ENCODE results near the gene MYO19.
"Not testable (repeated sequence)": the region's sequence is repeated elsewhere in the genome, so short reads cannot be mapped to it uniquely, and the experiment has no call there.

Gene MYO19

DNA sequence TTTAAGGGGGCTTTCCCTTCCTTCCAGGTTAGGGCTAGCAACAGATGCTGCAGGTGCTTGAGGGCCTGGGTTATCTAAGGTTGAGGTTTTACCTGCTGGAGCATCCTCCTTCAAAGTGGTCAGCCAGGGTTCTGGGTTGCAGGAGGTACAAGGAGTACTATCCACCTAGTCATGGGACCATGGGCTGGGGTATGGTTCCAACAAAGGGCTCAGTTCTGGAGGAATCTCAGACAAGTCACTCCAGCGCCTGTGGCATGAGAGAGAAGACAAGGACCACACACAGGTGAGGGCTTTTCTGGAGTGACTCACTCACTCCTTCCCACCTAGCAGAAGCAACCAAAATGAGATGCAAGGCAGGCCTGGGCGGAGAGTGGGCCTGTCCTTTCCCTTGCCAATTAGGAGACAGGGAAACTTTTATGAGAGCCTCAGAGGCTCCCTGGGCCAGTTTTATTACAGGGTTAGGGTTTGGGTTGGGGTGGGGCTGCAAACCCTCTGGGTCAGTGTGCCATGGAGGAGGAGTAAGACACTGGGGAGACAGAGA, 2.2 kb downstream of the MYO19 start:
- DNase-seq = no peak

DNA sequence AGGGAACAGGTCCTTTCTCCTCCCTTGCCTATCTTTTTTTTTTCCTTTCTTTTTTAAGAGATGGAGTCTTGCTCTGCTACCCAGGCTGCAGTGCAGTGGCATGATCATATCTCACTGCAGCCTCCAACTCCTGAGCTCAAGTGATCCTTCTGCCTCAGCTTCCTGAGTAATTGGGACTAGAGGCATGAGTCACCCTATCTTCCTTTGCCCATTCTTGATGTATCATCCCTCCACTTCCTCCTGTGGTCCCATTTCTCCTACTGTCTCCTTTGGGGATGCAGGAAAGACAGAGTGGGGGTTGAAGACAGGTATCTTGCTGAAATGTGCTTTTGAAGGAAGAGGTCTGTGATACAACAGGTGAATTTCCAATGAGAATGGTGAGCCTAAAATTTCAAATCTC, 5.5 kb downstream of the MYO19 start:
- DNase-seq = peak in 1 of 56 donors; percentile 2

DNA sequence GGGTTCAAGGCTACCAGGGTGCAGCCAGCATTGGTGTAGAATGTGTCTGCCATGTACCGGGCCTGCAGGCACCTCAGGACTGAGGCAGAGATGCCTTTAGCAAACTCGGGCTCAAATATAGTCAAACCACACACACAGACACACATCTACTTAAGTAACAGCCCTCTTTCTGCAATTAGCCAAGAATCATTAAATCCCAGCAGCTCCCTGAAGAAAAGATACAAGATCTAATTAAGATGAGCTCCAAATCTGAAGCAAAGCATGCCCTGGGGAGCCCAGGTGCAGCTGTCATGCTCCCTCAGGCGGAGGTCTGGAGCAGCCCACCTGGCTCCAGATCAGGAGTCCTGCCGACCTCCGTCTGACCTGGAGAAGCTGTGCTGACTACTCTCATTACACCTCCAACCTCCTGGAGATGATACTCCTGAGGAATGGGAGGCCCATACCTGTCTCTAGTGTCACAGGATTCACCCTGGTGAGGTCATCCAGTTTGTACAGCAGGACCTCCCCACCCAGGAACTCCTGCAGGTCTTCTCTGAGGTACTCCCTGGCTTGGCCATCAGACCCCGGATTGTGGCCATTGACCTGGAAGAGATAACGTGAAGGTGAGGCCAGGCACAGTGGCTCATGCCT, 6.9 kb downstream of the MYO19 start:
- DNase-seq = no peak

DNA sequence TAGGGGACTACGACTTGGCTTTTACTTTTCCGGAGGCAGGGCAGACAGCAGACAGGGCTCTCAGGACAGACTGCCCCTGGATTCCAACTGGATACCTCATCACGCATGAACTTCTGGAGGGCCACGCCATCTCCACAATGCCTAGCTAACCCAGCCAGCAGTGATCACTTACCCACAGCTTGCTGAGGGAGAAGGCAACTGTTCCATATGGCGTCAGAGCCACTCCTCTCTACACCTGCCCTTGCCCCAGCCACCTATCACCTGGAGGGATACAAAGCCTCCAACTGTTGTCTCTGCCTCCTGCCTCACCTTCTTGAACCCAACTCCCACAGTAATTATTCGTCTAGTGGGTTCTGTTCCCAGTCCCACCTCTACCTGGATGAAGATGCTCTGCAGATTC, 8.8 kb downstream of the MYO19 start:
- no peak for DNase-seq

DNA sequence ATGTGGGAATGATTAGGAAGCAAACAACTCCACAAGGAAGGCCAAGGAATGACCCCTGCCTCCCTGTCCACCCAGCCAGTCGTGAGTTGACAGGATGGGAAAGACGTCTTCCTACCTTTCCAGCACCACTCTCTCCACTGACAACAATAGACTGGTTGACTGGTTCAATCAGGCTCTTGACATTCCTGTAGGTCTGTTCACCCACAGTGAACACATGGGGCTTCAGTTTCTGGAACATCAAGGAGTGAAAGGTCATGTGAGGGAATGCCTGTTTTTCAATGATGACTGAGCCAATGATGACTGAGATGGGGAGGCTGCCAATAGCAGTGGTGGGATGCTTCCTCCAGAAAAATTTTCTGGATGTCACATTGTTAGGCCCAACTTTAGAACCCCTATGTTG, 9.6 kb downstream of the MYO19 start:
- DNase-seq = no peak

DNA sequence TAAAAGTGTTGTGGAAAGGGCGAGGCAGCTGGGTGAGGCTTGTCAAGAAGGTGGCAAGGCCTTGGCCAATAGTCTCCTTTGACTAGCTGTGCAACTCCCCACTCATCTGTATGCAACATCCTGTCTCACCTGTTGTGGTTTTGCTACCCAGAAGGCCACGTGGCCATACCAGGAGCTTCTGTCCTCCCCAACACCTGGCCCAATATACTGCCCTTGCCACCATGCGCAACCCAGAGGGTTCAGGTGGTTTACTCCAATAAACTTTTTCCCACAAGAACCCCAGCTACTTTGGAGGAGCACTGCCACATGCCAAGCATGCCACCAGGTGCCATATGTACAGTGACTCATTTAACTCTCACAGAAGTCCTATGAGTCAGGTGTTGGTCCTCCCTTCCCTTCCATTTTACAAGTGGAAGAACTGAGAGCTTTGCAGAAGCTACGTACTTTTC, 10.2 kb downstream of the MYO19 start:
- DNase-seq = no peak

DNA sequence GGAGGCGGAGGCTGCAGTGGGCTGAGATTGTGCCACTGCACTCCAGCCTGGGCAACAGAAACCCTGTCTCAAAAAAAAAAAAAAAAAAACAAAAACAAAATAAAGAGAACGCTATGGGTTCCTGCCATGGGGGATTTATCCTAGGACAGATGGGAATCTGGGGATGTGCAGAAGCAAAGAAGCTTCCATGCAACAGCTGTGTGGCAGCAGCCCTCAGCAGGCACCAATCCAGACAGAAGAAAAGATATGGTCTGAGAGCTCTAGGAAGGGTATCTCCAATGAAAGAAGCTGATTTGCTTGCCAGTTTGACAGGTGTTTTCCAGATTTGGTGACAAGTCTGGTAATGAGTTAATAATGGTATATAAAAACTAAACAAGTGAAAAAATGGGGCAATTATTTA, 11.6 kb downstream of the MYO19 start:
- no peak for DNase-seq

DNA sequence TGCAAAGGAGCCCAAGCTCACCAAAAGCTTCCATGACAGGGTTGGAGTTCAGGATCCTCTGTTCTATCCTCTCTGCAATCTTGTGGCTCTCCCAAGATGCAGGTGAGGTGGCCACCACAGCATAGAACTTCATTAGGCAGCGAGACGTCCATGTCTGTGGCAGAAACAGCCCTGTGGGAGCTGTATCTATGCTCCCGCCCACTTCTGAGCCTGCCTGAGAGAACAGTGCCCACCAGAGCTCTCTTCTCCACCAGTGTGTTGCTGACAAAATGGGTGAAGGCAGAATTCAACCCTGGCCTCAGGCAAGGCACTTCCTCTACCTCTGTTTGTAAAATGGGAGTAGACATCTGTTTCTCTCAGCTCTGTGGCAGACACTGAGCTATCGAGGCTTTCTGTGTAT, 18.8 kb downstream of the MYO19 start:
- no peak for DNase-seq

DNA sequence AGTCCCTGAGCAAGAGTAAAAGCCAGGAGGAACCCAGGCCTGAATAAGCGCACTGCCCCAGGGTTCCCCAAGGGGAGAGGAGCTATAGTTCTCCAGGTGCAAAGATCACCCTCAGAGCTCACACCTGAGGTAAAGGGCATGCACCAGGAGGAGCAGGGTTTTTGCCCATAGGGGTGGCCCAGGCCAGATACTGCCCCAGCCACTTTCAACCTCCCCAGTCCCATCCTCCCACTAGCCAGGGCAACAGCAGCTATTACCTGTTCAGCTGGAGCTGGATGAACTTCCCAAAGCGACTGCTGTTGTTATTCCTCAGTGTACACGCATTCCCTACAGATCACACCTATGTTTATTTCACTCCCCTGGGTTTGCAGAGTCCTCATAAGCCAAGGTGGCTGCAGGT, 19.8 kb downstream of the MYO19 start:
- no peak for DNase-seq

DNA sequence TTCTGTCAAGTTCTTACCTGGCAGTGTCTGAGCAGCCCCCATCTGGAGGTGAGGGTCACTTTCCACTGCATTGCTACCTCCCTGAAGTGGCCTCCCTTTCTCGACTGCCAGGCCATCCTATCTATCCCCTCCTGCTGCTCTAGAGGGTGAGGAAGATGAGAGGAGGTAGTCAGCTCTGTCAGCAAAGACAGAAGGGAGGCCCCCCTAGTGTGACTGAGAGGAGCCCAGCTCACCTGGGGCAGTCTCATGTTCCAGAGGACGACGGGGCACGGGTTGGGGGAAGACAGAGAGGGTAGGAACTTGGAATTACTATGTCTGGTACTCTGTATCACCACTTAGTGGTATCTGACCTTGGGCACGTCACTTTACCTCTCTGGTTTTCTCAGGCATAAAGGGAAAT, 22.0 kb downstream of the MYO19 start:
- no peak for DNase-seq

DNA sequence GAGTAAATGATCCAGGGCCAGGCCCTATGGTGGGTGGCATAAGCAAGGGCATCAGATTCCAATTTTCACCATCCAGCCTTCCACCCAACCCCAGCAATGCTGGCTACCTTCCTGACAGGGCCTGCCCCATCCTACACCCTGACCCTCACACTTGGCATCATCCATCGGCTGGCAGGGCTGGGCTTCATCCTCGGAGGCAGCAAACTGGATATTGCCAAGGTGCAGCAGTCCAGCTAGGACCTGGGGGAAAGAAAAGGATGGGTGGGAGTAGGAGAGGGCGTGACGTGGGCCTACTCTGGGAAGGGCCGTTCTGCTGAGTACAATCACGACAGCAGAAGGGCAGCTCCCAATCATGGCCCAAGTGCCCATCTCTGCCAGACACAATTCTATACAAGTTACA, 23.5 kb downstream of the MYO19 start:
- no peak for DNase-seq

DNA sequence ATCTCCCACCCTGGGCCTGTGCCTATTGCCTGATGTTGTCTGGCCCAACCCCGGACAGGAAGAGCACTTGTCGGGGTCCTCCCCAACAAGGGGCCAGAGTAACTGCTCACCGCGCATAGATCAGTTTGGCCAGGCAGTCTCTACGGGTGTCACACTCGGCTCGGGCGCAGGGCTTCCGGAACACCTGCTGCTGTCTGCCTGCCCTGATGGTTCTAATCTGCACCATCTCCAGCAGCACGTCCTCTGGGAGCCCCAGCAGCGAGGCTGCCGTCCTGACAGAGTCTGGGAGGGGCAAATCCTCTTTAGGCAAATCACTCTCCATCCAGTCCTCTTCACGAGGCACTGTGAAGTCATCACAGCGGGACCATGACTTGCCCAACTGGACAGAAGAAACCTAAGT, 24.0 kb downstream of the MYO19 start:
- DNase-seq = no peak

DNA sequence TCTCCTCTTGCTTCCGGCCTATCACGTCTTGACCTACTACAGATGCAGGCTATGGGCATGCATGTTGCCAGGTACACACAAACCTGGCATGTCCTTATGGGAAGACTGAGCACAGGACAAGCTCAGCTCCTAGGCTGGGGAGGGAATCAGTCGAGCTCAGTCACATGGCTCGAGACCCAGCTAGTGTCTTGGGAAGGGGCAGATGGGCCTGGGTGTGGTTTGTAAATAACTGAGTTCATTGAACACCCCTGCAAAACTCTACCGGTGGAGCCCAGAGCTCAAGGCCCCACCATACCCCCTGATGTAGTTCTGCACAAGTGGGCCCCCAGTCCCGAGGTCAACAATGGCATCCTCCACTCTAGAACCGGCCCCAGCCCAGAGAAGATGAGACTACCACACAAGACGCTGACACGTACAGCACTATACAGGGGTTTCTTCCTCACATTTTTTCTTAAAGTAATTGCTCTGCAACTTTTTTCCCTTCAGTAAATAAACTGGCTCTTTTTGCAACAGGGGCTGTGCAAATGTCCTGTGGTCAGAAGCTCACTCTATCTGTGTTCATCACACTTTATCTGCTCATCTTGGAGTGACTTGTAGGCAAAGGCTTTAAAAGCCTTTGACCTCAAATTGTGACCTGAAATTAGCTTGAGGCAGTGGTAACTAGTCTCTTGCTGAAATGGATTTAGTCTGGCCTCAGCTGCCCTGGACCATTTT, 25.2 kb downstream of the MYO19 start:
- DNase-seq = no peak

DNA sequence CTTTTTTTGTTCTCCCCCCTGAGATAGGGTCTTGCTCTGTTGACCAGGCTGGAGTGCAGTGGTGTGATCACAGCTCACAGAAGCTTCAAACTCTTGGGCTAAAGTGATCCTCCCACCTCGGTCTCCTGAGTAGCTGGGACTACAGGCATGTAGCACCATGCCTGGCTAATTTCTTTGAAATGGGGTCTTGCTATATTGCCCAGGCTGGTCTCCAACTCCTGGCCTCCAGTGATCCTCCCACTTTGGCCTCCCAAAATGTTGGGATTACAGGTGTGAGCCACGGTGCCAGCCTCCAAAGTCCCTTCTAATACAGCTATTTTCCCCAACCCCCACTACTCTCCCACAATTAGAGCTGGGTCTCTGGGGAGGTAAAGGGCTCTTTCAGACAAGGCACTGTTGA, 26.2 kb downstream of the MYO19 start:
- DNase-seq = not testable (repeated sequence)

DNA sequence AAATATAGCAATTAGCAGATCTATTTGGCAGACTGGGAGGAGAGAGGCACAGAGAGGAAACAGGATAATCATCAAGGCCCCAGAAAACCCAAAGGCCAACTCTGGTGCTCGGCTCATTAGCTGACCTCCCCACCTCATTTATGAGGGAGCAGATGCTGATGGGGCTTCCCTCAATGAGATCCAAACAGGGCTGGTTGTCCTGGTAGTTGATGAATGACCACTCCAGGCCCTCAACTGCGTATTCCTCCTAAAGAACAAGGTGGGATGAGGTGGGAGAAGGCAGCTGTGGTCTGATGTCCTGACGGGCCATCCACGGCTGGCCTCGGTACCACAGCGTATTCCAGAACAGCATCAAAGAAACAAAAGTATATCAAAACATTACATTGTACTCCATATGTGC, 27.4 kb downstream of the MYO19 start:
- no peak for DNase-seq

DNA sequence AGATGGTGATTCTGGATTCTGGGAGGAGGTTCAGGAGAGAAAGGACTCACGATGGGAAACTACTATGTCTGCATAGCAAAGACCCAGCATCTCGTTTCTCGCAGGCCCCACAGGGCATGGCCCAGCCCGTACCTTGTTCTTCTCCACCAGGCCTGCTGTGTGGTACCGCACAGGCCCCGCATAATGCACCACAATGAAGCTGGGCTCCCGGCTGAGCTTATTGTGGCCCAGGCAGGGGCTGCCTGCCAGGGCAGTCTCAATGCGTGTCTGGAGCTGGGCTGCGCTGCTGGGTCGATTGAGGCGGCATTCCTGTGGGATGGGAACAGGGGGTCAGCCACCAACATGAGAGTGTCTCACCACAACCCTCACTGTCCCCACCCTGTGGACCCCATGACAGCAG, 27.8 kb downstream of the MYO19 start:
- no peak for DNase-seq

DNA sequence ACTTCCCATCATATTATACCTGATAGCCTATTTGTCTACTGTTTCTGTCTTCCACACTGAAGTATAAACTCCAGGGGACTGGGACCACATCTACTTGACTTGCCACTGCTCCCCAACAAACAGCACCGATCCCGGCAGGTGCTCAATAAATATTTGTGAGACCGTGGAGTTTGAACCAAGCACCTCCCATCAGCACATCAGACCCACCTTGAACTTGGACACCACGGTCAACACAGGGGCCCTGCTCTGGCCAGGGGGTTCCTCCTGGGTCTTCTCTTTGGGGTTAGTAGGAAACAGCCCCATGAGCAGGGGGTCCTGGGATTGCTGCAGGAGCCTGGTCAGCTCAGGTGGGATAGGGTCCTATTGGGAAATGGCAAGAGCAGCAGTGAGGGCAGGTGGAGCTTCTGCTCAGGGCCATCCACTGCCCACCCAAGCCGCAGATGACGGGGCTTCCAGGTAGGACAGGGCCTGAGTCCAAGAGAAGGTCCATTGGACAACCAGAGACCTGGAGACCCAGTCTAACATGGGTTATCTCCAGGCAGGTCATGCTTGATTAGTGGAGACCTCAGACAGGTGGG, 28.3 kb downstream of the MYO19 start:
- DNase-seq = no peak

DNA sequence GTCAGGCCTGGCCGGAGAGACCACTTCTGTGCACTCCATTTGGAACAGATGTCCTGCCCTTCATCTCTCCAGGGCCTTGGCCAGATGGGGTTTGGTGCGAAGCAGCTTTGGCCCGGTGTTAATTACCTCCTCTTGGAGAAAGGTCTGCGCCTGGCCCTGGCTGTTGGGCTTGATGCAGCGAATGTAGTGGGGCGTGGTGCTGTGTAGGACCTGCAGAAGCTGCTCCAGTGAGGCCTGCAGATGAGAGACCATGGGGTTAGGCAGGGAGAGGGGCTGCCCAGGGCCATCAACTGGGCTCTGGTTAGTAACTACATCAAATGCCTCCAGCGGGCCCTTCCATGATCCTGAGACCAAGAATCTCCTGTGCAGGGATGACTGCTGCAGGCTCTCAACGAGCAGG, 29.5 kb downstream of the MYO19 start:
- no peak for DNase-seq

DNA sequence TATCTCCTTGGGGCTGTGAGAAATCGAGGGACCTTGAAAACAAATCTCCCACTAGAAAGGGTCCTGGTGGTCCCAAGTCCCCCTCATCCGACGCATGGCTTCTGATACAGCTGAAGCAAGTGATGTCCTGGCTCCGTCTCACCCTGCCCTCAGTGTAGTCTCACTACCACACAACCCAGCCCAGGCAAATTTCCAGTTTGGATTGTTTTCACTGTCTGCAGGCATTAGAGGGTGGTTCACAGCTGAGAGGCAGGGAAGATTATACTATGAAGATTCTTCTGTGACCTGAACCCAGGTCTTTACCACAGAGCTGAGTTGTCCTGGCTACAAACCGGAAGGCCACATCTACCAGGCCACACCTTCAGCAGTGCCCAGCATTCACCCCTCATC, 30.5 kb downstream of the MYO19 start:
- no peak for DNase-seq

DNA sequence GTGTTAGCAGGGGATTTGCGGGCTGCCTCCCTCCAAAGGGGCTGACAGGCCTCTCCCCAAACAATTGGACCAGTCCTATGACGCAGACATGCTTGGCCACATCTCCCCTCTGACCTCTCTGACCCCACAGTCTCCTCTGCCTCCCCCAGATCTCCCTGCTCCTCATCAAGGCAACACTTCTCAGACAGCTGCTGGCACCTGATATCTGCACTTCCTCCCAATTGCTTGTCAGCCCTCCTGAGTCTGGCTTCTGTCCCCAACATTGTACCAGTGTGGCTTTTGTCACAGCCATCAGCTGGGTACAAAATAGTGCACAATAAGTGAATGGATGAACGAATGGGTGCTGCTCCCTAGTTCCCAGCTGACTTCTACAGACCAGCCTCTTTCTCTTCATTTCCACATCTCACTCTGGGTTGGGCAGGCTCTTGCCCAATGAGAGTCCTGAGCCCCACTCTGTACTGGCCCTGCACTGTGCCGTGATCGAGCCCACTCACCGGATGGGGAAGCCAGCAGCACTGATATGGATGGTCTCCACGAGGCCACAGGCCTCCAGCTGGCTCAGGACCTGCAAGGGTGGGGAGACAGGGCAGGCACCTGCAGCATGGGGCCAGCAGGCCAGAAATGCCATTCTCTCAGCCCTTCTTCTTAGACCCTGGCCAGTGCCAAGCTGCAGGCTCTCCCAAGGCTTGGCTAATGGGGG, 31.1 kb downstream of the MYO19 start:
- no peak for DNase-seq

DNA sequence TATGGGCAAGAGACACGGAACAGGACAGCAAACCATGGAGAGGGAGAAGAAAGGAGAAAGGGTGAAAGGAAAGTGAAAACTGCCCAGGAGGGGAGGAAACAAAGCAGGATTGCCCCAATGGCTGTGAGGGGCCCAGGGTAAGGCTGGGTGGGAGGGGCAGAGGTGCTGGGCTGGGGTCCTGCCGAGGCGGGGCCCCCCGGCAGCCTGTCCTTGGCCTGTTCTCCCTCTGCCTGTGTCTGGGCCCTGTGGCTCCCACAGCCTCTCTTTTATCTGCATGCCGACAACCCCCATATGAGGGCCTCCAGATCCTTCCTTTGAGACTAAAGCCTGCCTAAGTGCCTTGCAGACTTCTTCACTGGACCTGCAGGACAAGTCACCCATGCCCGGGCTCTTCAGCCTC, 32.7 kb downstream of the MYO19 start:
- no peak for DNase-seq

DNA sequence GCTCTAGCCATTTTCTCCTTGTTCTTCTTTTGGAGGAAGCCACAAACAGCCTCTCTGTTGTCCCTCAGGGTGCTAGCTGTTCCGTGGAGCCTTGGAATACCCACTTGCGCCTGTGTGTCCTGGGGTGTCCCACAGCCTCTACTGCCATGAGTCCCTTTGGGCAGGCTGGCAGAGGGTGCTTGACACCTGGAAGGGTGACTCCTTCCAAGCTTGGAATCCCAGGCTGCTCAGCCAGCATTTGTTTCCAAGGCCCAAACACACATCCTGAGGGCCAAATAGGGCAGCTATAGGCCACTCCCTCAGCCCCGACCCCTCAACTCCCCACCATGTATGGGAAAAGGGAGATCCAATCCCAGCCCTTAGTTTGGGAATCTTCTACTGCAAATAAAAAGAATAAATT, 33.3 kb downstream of the MYO19 start:
- no peak for DNase-seq

Data from nucleus accumbens (tissue), 56 donors.